HepG2 (cell line): ENCODE data around the gene TCN2. TPM values are rescaled to one million over a fixed set of nuclear protein-coding genes. Genes with fewer than 3 reads are reported as not detected.

Experiments
- ATAC-seq: fragments of 200-7000 bp; cut with Tn5 transposase; 3 replicates; pipeline ENCODE4 v1.9.1; 2020; ENCODE audit warnings: mild to moderate bottlenecking, moderate library complexity
- BruUV-seq: library from RNA; stranded (reverse); fragments of 400-500 nt; replicated peaks from 2 replicates; lab custom pipeline; 2021; lab: Mats Ljungman, UMichigan
- CTCF ChIA-PET: fragments of 300-600 bp; formaldehyde crosslinking; extraction: SDS; loops from one replicate; lab custom pipeline; 2021; ENCODE audit warnings: low total read pairs, inconsistent platforms, low intra/inter-chr PET ratio; lab: Yijun Ruan, JAX
- POLR2A ChIA-PET: fragments of 350-600 bp; sonication (Branson Sonifier 250); formaldehyde crosslinking; loops from one replicate; lab custom pipeline; 2020; ENCODE audit warnings: antibody characterized with exemption, inconsistent platforms; lab: Yijun Ruan, JAX
- DNase-seq: peaks from one replicate; pipeline ENCODE4 v3.0.0-alpha.2; 2015; ENCODE audit warnings: low spot score
- FAIRE-seq: peaks from 3 replicates; lab custom pipeline; 2011; peaks lifted over from hg19 to GRCh38; lab: Jason Lieb, UNC
- H2AFZ ChIP-seq: one replicate; pipeline ENCODE4 v1.6.1; 2011; ENCODE audit warnings: low read length, inconsistent platforms
- H3K27ac ChIP-seq: fragments of 300-600 bp; 3 replicates; pipeline ENCODE4 v1.8.0; 2011; ENCODE audit warnings: mixed run types, mild to moderate bottlenecking, mixed read lengths, low read length, inconsistent platforms; ENCODE audit not compliant: insufficient read depth; ENCODE audit errors: extremely low read length
- H3K27me3 ChIP-seq, 2 experiments: fragments of 200-600 bp in 1 of 2; 2 replicates in 1 of 2; 3 replicates in 1 of 2; pipeline versions ENCODE4 v1.6.0 to v1.8.0; 2011; ENCODE audit warnings: low read length in 2 of 2, mild to moderate bottlenecking in 2 of 2, moderate library complexity in 2 of 2, inconsistent platforms in 1 of 2; ENCODE audit not compliant: insufficient read depth in 2 of 2, control insufficient read depth in 1 of 2
- H3K36me3 ChIP-seq, 2 experiments: fragments of 200-600 bp in 1 of 2; replicated peaks in 1 of 2; 2 replicates in 1 of 2; 3 replicates in 1 of 2; pipeline versions ENCODE4 v1.5.1 to v1.8.0; 2011; ENCODE audit warnings: low read length in 2 of 2, inconsistent platforms in 1 of 2; ENCODE audit not compliant: insufficient read depth in 2 of 2, control insufficient read depth in 1 of 2
- H3K4me1 ChIP-seq: 2 replicates; pipeline ENCODE4 v1.5.1; 2012; ENCODE audit warnings: low read length, inconsistent platforms; ENCODE audit not compliant: insufficient read depth
- H3K4me2 ChIP-seq: 2 replicates; pipeline ENCODE4 v1.6.0; 2011; ENCODE audit warnings: low read depth, low read length, inconsistent platforms
- H3K4me3 ChIP-seq, 3 experiments: fragments of 200-600 bp in 1 of 3; sonication (generic), shearing (Covaris generic) in 1 of 3; replicated peaks in 1 of 3; 2 replicates each; pipeline ENCODE4 v1.5.1; 2011 to 2016; ENCODE audit warnings: low read length in 3 of 3, inconsistent platforms in 2 of 3, low read depth in 2 of 3, mild to moderate bottlenecking in 2 of 3, control low read depth in 1 of 3, mixed read lengths in 1 of 3; ENCODE audit not compliant: insufficient read depth in 1 of 3
- H3K79me2 ChIP-seq: one replicate; pipeline ENCODE4 v1.6.1; 2011; ENCODE audit warnings: low read length, inconsistent platforms; ENCODE audit not compliant: insufficient read depth
- H3K9ac ChIP-seq: 2 replicates; pipeline ENCODE4 v1.6.0; 2011; ENCODE audit warnings: mild to moderate bottlenecking, low read depth, low read length, inconsistent platforms; ENCODE audit not compliant: insufficient read depth
- H3K9me3 ChIP-seq: 2 replicates; pipeline ENCODE4 v1.5.1; 2012; ENCODE audit warnings: mild to moderate bottlenecking, low read length
- H4K20me1 ChIP-seq: 2 replicates; pipeline ENCODE4 v1.6.0; 2011; ENCODE audit warnings: inconsistent platforms, mild to moderate bottlenecking, low read length, moderate library complexity; ENCODE audit not compliant: insufficient read depth
- DMAP1 ChIP-seq: IDR thresholded peaks from 2 replicates; pipeline ENCODE4 v1.6.1; 2016
- LCORL ChIP-seq, 2 experiments: fragments of 450-650 bp in 1 of 2; sonication (generic) in 1 of 2; formaldehyde crosslinking in 1 of 2; IDR thresholded peaks; 2 replicates each; pipeline versions ENCODE4 v1.5.0 to v1.6.1; 2017 to 2020; ENCODE audit warnings: antibody characterized with exemption in 1 of 2, missing genetic modification reagents in 1 of 2
- SAP130 ChIP-seq: IDR thresholded peaks from 2 replicates; pipeline ENCODE4 v1.6.1; 2016; ENCODE audit warnings: low read depth
- SMAD9 ChIP-seq: sonication (generic); formaldehyde crosslinking; IDR thresholded peaks from 2 replicates; pipeline ENCODE4 v1.5.1; 2020; ENCODE audit warnings: mild to moderate bottlenecking, missing genetic modification reagents
- SMARCE1 ChIP-seq: fragments of 450-650 bp; IDR thresholded peaks from 2 replicates; pipeline ENCODE4 v1.6.1; 2017; ENCODE audit warnings: borderline replicate concordance
- TBX3 ChIP-seq: fragments of 450-650 bp; IDR thresholded peaks from 2 replicates; pipeline ENCODE4 v1.6.1; 2017; ENCODE audit warnings: antibody characterized with exemption, mild to moderate bottlenecking, inconsistent platforms, borderline replicate concordance
- ZBTB8A ChIP-seq: sonication (generic); formaldehyde crosslinking; IDR thresholded peaks from 2 replicates; pipeline ENCODE4 v1.4.0; 2020; ENCODE audit warnings: mild to moderate bottlenecking, low read depth, missing genetic modification reagents, borderline replicate concordance
- ZNF34 ChIP-seq: sonication (generic); formaldehyde crosslinking; IDR thresholded peaks from 2 replicates; pipeline ENCODE4 v1.4.0; 2020; ENCODE audit warnings: mild to moderate bottlenecking, missing genetic modification reagents, borderline replicate concordance
- ZNF432 ChIP-seq: sonication (generic); formaldehyde crosslinking; IDR thresholded peaks from 2 replicates; pipeline ENCODE4 v1.5.0; 2020; ENCODE audit warnings: missing genetic modification reagents, mild to moderate bottlenecking, borderline replicate concordance
- ZNF7 ChIP-seq: IDR thresholded peaks from 2 replicates; pipeline ENCODE4 v1.6.1; 2016; ENCODE audit warnings: missing biosample characterization, missing genetic modification reagents
- WGBS: methylation state at CpG from one replicate; pipeline ENCODE4 v1.1.6; 2017; ENCODE audit warnings: low lambda C conversion rate; 5-methylcytosine and 5-hydroxymethylcytosine counted together
- in situ Hi-C: cut with HindIII; loops from 2 replicates; pipeline ENCODE4 v1.10.0; 2017; ENCODE audit warnings: low pct_unique_long_range_greater_than_20kb; ENCODE audit not compliant: extremely low pct_ligation_motif_present
- intact Hi-C: fragments of 100-400 bp; cut with micrococcal nuclease; formaldehyde crosslinking; loops from one replicate; pipeline ENCODE4 v1.10.0; 2022; ENCODE audit not compliant: unreplicated experiment
- polyA plus RNA-seq, 8 experiments: library from polyadenylated mRNA; depleted of rRNA in 3 of 8; stranded (reverse) in 7 of 8; unstranded in 1 of 8; fragments of >200 nt; fragmentation: Illumina TruSeq in 4 of 8; extraction: Trizol in 4 of 8; gene quantifications; 2 replicates each; pipeline versions ENCODE4 v1.2.1 to v1.2.3, GENCODE V29; 2011 to 2016; ENCODE audit warnings: low read depth in 4 of 8, missing spikeins in 1 of 8, mixed read lengths in 1 of 8; ENCODE audit not compliant: insufficient read depth in 1 of 8
- total RNA-seq, 5 experiments: library from RNA; depleted of rRNA; stranded (reverse); fragments of >200 nt; fragmentation: Illumina TruSeq; extraction: Trizol; gene quantifications; 2 replicates each; pipeline ENCODE4 v1.2.3, GENCODE V29; 2016; ENCODE audit warnings: low read depth in 1 of 5
- TF ChIP-seq, protein P1 (sequence below): sonication (generic); formaldehyde crosslinking; IDR thresholded peaks from 2 replicates; pipeline ENCODE4 v1.8.0; 2022; ENCODE audit warnings: mild to moderate bottlenecking, missing genetic modification reagents, moderate library complexity
- TF ChIP-seq, protein P2 (sequence below): sonication (generic); formaldehyde crosslinking; IDR thresholded peaks from 2 replicates; pipeline ENCODE4 v1.4.0; 2020; ENCODE audit warnings: missing genetic modification reagents
- TF ChIP-seq, protein P3 (sequence below): sonication (generic); formaldehyde crosslinking; IDR thresholded peaks from 2 replicates; pipeline ENCODE4 v1.4.0; 2020; ENCODE audit warnings: missing genetic modification reagents, mild to moderate bottlenecking, borderline replicate concordance

The TCN2 gene
- total and polyA plus RNA-seq, 2 of the 13 experiments (the other 11 are each of a cell fraction or from before 2014, with no cell fraction given) = 0.29 to 0.31 TPM

DNA sequence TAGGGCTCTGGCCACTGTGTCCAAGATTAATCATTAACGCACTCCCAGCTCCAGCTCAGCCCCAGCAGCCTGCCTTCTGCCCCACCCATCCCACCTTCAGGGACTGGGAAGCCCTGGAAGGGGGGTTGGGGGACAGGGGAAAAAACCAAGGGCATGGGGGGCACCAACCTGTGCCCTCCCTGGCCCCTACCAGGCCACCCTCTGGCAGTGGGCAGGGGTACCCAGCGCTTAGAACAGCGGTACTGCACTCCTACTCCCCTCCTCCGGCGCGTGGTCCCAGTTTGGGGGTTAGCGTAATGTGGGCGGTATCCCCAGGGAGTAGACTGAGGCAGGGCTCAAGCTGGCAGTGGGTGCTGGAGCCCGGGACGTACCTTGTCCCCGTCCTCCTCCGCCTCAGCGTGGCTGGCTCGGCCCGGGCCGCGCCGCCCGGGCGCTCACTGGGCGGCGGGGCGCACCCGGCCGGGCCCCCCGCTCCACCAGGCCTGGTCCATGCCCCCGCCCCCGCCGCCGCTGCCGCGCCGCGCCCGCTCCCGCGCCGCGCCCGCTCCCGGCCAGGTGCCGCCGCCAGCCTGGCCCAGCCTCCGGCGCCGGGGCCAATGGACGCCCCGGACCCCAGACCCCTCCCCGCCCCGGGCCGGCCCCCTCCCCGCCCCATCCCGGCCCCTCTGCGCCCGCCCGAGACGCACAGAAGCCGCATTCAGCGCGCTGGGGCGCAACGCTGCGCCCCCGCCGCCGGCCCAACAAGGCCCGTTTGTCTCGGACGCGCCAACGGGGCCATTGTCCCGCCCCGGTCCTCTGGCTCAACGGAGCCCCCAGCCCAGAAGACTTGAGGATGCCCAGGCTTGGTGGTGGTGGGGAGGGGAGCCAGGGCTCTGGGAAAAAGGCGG, 32.6 kb upstream of the TCN2 start, which contains the start of gene GAL3ST1:
Gene GAL3ST1 (minus strand): TSS at position 571 of the 887 bp plus-strand sequence. CDS start 17,273 bp downstream, outside the sequence.
- Histone ChIP-seq H2AFZ (no peak within 1 kb of the TSS), H3K4me3 (peak within 1 kb of the TSS; percentile 62 to 84 (median 63)), H4K20me1 (no peaks in the 10 kb centered on the region), H3K27ac (peak within 1 kb of the TSS; percentile 43), H3K36me3 (peaks cover 11 to 33% of the 10 kb centered on the region in 2 experiments; a peak in 4 of 5 replicates), H3K9me3 (no peaks in the 10 kb centered on the region), H3K4me2 (peak within 1 kb of the TSS; percentile 89), H3K9ac (peak within 1 kb of the TSS; percentile 53), H3K79me2 (no peaks in the 10 kb centered on the region), H3K4me1 (peaks cover 41% of the 10 kb centered on the region), H3K27me3 (no peaks in the 10 kb centered on the region)
- ATAC-seq = peak; percentile 81
- ChIA-PET CTCF (no interaction called here), POLR2A (interaction anchor here (1.0 to 1.5 kb wide), 2 partner anchors 17 to 32 kb away, joined by 3 to 5 read pairs; partner anchors contain the start of gene PES1)
- FAIRE-seq = no peak
- 0% methylated on average over 16 of the region's 75 CpGs for WGBS
- no TSS peak for BruUV-seq
- in situ Hi-C loops = no loop called here
- intact Hi-C loops = loop anchor here (2.0 kb wide), 1 partner anchor 16 kb away; the partner anchor contains the start of gene PES1
- peak; percentile 77 for DNase-seq
- peak; percentile 74 for TF ChIP-seq SAP130
- TF ChIP-seq, protein P1, sequence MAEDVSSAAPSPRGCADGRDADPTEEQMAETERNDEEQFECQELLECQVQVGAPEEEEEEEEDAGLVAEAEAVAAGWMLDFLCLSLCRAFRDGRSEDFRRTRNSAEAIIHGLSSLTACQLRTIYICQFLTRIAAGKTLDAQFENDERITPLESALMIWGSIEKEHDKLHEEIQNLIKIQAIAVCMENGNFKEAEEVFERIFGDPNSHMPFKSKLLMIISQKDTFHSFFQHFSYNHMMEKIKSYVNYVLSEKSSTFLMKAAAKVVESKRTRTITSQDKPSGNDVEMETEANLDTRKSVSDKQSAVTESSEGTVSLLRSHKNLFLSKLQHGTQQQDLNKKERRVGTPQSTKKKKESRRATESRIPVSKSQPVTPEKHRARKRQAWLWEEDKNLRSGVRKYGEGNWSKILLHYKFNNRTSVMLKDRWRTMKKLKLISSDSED (CRISPR knock-in tag) = no peak
- no peak for TF ChIP-seq DMAP1 (CRISPR knock-in tag)
- TF ChIP-seq SMAD9 (CRISPR knock-in tag) = no peak
- no peak for TF ChIP-seq SMARCE1
- TF ChIP-seq LCORL (IDR thresholded peaks at IDR 0.05) = no peak
- peak; percentile 67; the same call in 1 of the 2 replicates for TF ChIP-seq LCORL (CRISPR knock-in tag; IDR thresholded peaks at IDR 0.05)
- TF ChIP-seq TBX3 = no peak
- TF ChIP-seq ZNF432 (CRISPR knock-in tag) = no peak
- no peak for TF ChIP-seq ZNF34 (CRISPR knock-in tag)
- TF ChIP-seq, protein P2, sequence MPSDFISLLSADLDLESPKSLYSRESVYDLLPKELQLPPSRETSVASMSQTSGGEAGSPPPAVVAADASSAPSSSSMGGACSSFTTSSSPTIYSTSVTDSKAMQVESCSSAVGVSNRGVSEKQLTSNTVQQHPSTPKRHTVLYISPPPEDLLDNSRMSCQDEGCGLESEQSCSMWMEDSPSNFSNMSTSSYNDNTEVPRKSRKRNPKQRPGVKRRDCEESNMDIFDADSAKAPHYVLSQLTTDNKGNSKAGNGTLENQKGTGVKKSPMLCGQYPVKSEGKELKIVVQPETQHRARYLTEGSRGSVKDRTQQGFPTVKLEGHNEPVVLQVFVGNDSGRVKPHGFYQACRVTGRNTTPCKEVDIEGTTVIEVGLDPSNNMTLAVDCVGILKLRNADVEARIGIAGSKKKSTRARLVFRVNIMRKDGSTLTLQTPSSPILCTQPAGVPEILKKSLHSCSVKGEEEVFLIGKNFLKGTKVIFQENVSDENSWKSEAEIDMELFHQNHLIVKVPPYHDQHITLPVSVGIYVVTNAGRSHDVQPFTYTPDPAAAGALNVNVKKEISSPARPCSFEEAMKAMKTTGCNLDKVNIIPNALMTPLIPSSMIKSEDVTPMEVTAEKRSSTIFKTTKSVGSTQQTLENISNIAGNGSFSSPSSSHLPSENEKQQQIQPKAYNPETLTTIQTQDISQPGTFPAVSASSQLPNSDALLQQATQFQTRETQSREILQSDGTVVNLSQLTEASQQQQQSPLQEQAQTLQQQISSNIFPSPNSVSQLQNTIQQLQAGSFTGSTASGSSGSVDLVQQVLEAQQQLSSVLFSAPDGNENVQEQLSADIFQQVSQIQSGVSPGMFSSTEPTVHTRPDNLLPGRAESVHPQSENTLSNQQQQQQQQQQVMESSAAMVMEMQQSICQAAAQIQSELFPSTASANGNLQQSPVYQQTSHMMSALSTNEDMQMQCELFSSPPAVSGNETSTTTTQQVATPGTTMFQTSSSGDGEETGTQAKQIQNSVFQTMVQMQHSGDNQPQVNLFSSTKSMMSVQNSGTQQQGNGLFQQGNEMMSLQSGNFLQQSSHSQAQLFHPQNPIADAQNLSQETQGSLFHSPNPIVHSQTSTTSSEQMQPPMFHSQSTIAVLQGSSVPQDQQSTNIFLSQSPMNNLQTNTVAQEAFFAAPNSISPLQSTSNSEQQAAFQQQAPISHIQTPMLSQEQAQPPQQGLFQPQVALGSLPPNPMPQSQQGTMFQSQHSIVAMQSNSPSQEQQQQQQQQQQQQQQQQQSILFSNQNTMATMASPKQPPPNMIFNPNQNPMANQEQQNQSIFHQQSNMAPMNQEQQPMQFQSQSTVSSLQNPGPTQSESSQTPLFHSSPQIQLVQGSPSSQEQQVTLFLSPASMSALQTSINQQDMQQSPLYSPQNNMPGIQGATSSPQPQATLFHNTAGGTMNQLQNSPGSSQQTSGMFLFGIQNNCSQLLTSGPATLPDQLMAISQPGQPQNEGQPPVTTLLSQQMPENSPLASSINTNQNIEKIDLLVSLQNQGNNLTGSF = no peak
- TF ChIP-seq ZNF7 = no peak
- TF ChIP-seq ZBTB8A (CRISPR knock-in tag) = no peak
- TF ChIP-seq, protein P3, sequence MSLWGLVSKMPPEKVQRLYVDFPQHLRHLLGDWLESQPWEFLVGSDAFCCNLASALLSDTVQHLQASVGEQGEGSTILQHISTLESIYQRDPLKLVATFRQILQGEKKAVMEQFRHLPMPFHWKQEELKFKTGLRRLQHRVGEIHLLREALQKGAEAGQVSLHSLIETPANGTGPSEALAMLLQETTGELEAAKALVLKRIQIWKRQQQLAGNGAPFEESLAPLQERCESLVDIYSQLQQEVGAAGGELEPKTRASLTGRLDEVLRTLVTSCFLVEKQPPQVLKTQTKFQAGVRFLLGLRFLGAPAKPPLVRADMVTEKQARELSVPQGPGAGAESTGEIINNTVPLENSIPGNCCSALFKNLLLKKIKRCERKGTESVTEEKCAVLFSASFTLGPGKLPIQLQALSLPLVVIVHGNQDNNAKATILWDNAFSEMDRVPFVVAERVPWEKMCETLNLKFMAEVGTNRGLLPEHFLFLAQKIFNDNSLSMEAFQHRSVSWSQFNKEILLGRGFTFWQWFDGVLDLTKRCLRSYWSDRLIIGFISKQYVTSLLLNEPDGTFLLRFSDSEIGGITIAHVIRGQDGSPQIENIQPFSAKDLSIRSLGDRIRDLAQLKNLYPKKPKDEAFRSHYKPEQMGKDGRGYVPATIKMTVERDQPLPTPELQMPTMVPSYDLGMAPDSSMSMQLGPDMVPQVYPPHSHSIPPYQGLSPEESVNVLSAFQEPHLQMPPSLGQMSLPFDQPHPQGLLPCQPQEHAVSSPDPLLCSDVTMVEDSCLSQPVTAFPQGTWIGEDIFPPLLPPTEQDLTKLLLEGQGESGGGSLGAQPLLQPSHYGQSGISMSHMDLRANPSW = no peak
